Heart left ventricle (tissue), 16 donors: ENCODE data around the gene IL17REL. TPM values are rescaled to one million over a fixed set of nuclear protein-coding genes. Genes with fewer than 3 reads are reported as not detected.

Experiments used
- ATAC-seq, 4 donors: fragments of 200-7000 bp; cut with Tn5 transposase; one replicate each; pipeline ENCODE4 v1.9.1; 2020 to 2022; ENCODE audit warnings: moderate library complexity in 4 of 4, mild to moderate bottlenecking in 3 of 4, moderate number of reproducible peaks in 1 of 4
- DNase-seq, 5 donors: peaks; one replicate each; pipeline ENCODE4 v3.0.0-alpha.2; 2020
- H3K27ac ChIP-seq, 12 donors: fragments of 200-600 bp; sonication (generic) in 4 of 12; one replicate each; pipeline versions ENCODE4 v1.5.0 to v1.8.0; 2016 to 2022; ENCODE audit warnings: mild to moderate bottlenecking in 2 of 12
- H3K27me3 ChIP-seq, 9 donors: fragments of 200-600 bp; sonication (generic) in 2 of 9; one replicate each; pipeline versions ENCODE4 v1.5.1 to v1.8.0; 2016 to 2022; ENCODE audit warnings: mild to moderate bottlenecking in 3 of 9
- H3K36me3 ChIP-seq, 9 donors: fragments of 200-600 bp; sonication (generic) in 2 of 9; one replicate each; pipeline versions ENCODE4 v1.5.0 to v1.8.0; 2018 to 2022; ENCODE audit warnings: mild to moderate bottlenecking in 2 of 9
- H3K4me1 ChIP-seq, 12 donors: fragments of 200-600 bp; sonication (generic) in 4 of 12; one replicate each; pipeline versions ENCODE4 v1.5.0 to v1.8.0; 2016 to 2022; ENCODE audit warnings: mild to moderate bottlenecking in 3 of 12
- H3K4me3 ChIP-seq, 12 donors: fragments of 200-600 bp; sonication (generic) in 4 of 12; one replicate each; pipeline versions ENCODE4 v1.5.0 to v1.8.0; 2017 to 2022; ENCODE audit warnings: mild to moderate bottlenecking in 9 of 12, moderate library complexity in 4 of 12
- H3K9me3 ChIP-seq, 12 donors: fragments of 200-600 bp; sonication (generic) in 4 of 12; one replicate each; pipeline versions ENCODE4 v1.5.0 to v1.8.0; 2016 to 2022; ENCODE audit warnings: mild to moderate bottlenecking in 1 of 12
- CTCF ChIP-seq, 12 donors: fragments of 200-600 bp; sonication (generic) in 4 of 12; IDR thresholded peaks; one replicate each; pipeline versions ENCODE4 v1.5.0 to v1.8.0; 2018 to 2022; ENCODE audit warnings: antibody characterized with exemption in 12 of 12, mild to moderate bottlenecking in 5 of 12
- POLR2A ChIP-seq, 2 donors: fragments of 450-650 bp; IDR thresholded peaks; one replicate each; pipeline ENCODE4 v1.6.1; 2017; ENCODE audit warnings: antibody characterized with exemption in 2 of 2, mild to moderate bottlenecking in 2 of 2, moderate library complexity in 2 of 2
- WGBS, 4 donors: extraction: QIAGEN DNeasy Blood & Tissue Kit in 2 of 4; methylation state at CpG; one replicate each; pipeline versions ENCODE4 v1.1.5 to v1.1.7; 2013 to 2018; 5-methylcytosine and 5-hydroxymethylcytosine counted together
- intact Hi-C, 10 donors: fragments of 100-400 bp; cut with DNase I; formaldehyde crosslinking; loops; one replicate each; pipeline versions ENCODE4 v1.11.1 to v1.14.2; 2022
- polyA plus RNA-seq, 2 donors: library from polyadenylated mRNA; stranded (reverse); fragments of 200-250 nt; gene quantifications; one replicate each; pipeline ENCODE4 v1.2.3, GENCODE V29; 2013
- total RNA-seq, 9 donors: library from RNA; depleted of rRNA in 2 of 9; stranded (reverse); fragments of >200 nt in 2 of 9; fragmentation: NEBNext Ultra II Directional in 3 of 9; extraction: Animal tissue kit (Norgen Biotek cat#: 25700) in 3 of 9; gene quantifications; one replicate each; pipeline versions ENCODE4 v1.1.0 to v1.2.4, GENCODE V29; 2016 to 2023
- donor health status: ischemic (EF 13 %, LVEDD 7.1; RV severe dilation, severe dysfunction).
- donor health status: healthy with polysubstance abuse.
- donor health status: DM: no; HTN: yes; CAD: no.
- donor health status: DM: no; HTN: no; CAD: no.
- donor health status: ischemic (EF 25% LVEDD 6.9; RV normal size, moderate dysfunction).
- donor health status: ischemic (EF 25% LVEDD 5.7; RV mildly dilated, moderate dysfunction).
- donor health status: healthy.
- donor health status: DM: yes; HTN: yes; CAD: no.
- donor health status: ischemic (EF 35%, LVEDD 5.7; RV mildly dilated, moderate dysfunction).
- donor health status: nonischemic (EF 11% LVEDD 7.7; RV severe dilation, severe dysfunction).
- donor health status: DM: yes; HTN: yes; CAD: no.
- donor health status: PGD.
- donor health status: ischemic (EF 29% LVEDD 5.4; RV normal size, mild dysfunction).
- donor health status: nonischemic (EF 23%, LVEDD 6.1; RV moderate dilation, normal function).

The IL17REL gene
- total and polyA plus RNA-seq, 11 donors = not detected

GRCh38 chr22:49964136-49965090, 48.2 kb downstream of the IL17REL start:
- Histone ChIP-seq H3K4me1 (peaks cover 24 to 83% (median 65%) of the 10 kb centered on the region in 12 donors), H3K4me3 (peak overlapping the region in 8 of 12 donors; percentile 72 to 99 (median 92)), H3K9me3 (no peaks in the 10 kb centered on the region), H3K27me3 (no peaks in the 10 kb centered on the region), H3K27ac (peak overlapping the region in 11 of 12 donors; percentile 34 to 99 (median 95)), H3K36me3 (peaks cover 5 to 41% (median 18%) of the 10 kb centered on the region in 9 donors)
- 48 to 57% (median 51%) methylated on average over 15 to 19 of the region's 19 CpGs for WGBS, 4 donors
- no peak for ATAC-seq
- intact Hi-C loops = loop anchor here in 2 of 10 donors (5.0 kb wide), 1 partner anchor 32 kb away; no protein-coding TSS in a partner anchor
- peak in 3 of 5 donors; percentile 16 to 29 (median 27) for DNase-seq
- TF ChIP-seq CTCF (IDR thresholded peaks at IDR 0.05) (no peak), POLR2A (IDR thresholded peaks at IDR 0.05) (no peak)

GRCh38 chr22:49963647-49964026, 48.9 kb downstream of the IL17REL start:
- Histone ChIP-seq H3K4me3 (peak overlapping the region; percentile 72 to 99 (median 90)), H3K4me1 (peaks cover 24 to 85% (median 70%) of the 10 kb centered on the region in 12 donors), H3K27me3 (no peaks in the 10 kb centered on the region), H3K36me3 (peaks cover 5 to 41% (median 18%) of the 10 kb centered on the region in 9 donors), H3K9me3 (no peaks in the 10 kb centered on the region), H3K27ac (peak overlapping the region in 11 of 12 donors; percentile 83 to 100 (median 96))
- intact Hi-C loops = no loop called here
- TF ChIP-seq POLR2A (IDR thresholded peaks at IDR 0.05) = no peak
- no peak for TF ChIP-seq CTCF (IDR thresholded peaks at IDR 0.05)
- no peak for ATAC-seq
- WGBS, 4 donors = 57 to 69% (median 66%) methylated on average over 6 of the region's 6 CpGs
- peak in 4 of 5 donors; percentile 7 to 58 (median 28) for DNase-seq

- intact Hi-C loops = no loop called here
- Histone ChIP-seq H3K36me3 (peaks cover 5 to 41% (median 18%) of the 10 kb centered on the region in 9 donors), H3K27me3 (no peaks in the 10 kb centered on the region), H3K4me3 (peak overlapping the region; percentile 72 to 99 (median 90)), H3K9me3 (no peaks in the 10 kb centered on the region), H3K27ac (peak overlapping the region; percentile 73 to 100 (median 96)), H3K4me1 (peaks cover 24 to 81% (median 64%) of the 10 kb centered on the region in 12 donors)
- no peak for ATAC-seq
- WGBS, 4 donors = 43 to 60% (median 53%) methylated on average over 40 to 63 of the region's 63 CpGs
- TF ChIP-seq CTCF (IDR thresholded peaks at IDR 0.05) = no peak
- TF ChIP-seq POLR2A (IDR thresholded peaks at IDR 0.05) = no peak
- DNase-seq = peak; percentile 26 to 69 (median 48)
These were observed 49.6 kb downstream of the IL17REL start for GRCh38 chr22:49962751-49963646.
